C4-2B (cell line): Measurements from ENCODE around the gene LRIT2.

Source experiments
- H3K27ac ChIP-seq: fragments of 450-650 bp; 2 replicates; pipeline ENCODE4 v1.5.1; 2017
- CTCF ChIP-seq: fragments of 450-650 bp; conservative IDR thresholded peaks from 2 replicates; pipeline ENCODE4 v1.5.1; 2017; ENCODE audit warnings: mild to moderate bottlenecking
- ZFX ChIP-seq: fragments of 450-650 bp; IDR thresholded peaks from 2 replicates; pipeline ENCODE4 v1.6.1; 2017

The LRIT2 gene

GRCh38 chr10:84200537-84201243 is 24.7 kb downstream of the LRIT2 start:
- no peak for TF ChIP-seq CTCF
- no peak for TF ChIP-seq ZFX
- no peak overlapping the region for H3K27ac ChIP-seq

GRCh38 chr10:84198206-84198915 is 27.0 kb downstream of the LRIT2 start:
- no peak overlapping the region for H3K27ac ChIP-seq
- TF ChIP-seq CTCF: no peak
- TF ChIP-seq ZFX: no peak

GRCh38 chr10:84197643-84198042 is 27.7 kb downstream of the LRIT2 start:
- H3K27ac ChIP-seq: no peak overlapping the region
- no peak for TF ChIP-seq CTCF
- TF ChIP-seq ZFX: no peak

GRCh38 chr10:84196941-84197340 is 28.4 kb downstream of the LRIT2 start:
- H3K27ac ChIP-seq: no peak overlapping the region
- TF ChIP-seq ZFX (no peak), CTCF (no peak)

GRCh38 chr10:84196083-84196482 is 29.3 kb downstream of the LRIT2 start:
- H3K27ac ChIP-seq: no peak overlapping the region

GRCh38 chr10:84195044-84195830 is 30.1 kb downstream of the LRIT2 start:
- no peak overlapping the region for H3K27ac ChIP-seq
- TF ChIP-seq CTCF (no peak), ZFX (no peak)

More at GRCh38 chr10:84196083-84196482, 29.3 kb downstream of the LRIT2 start:
- TF ChIP-seq ZFX (no peak), CTCF (no peak)
